B cell (primary cell): ENCODE measurements around the gene VPS11. TPM values are rescaled to one million over a fixed set of nuclear protein-coding genes. Genes with fewer than 3 reads are reported as not detected.
A peak's percentile ranks its signal among the peaks of the same experiment; 100 is the strongest.

Experiments
- ATAC-seq: fragments of 200-7000 bp; cut with Tn5 transposase; one replicate; pipeline ENCODE4 v1.10.0; 2021; ENCODE audit warnings: low read depth, mild to moderate bottlenecking, moderate number of reproducible peaks, moderate library complexity
- CTCF ChIA-PET: fragments of 350-600 bp; sonication (Branson Sonifier 250); formaldehyde crosslinking; loops from one replicate; lab custom pipeline; 2021; ENCODE audit warnings: antibody characterized with exemption, inconsistent platforms; lab: Charles Lee
- POLR2A ChIA-PET: fragments of 350-600 bp; sonication (Branson Sonifier 250); formaldehyde crosslinking; loops from one replicate; lab custom pipeline; 2021; ENCODE audit warnings: antibody characterized with exemption; lab: Charles Lee
- DNase-seq: peaks from one replicate; pipeline ENCODE4 v3.0.0; 2013
- H2AFZ ChIP-seq: 2 replicates; pipeline ENCODE4 v1.6.1; 2012; ENCODE audit warnings: mild to moderate bottlenecking, low read depth, low read length; ENCODE audit not compliant: insufficient read depth, poor library complexity, severe bottlenecking
- H3K27ac ChIP-seq, 2 donors: 1 replicate in 1 of 2; 2 replicates in 1 of 2; pipeline ENCODE4 v1.5.1; 2012 to 2013; ENCODE audit warnings: low read length in 2 of 2, mild to moderate bottlenecking in 2 of 2, moderate library complexity in 1 of 2
- H3K27me3 ChIP-seq, 4 experiments: fragments of 200-600 bp in 1 of 4; sonication (generic) in 1 of 4; replicated peaks in 1 of 4; 1 replicate in 2 of 4; 2 replicates in 2 of 4; pipeline versions ENCODE4 v1.6.1 to v1.7.0; 2013 to 2016; ENCODE audit warnings: low read length in 3 of 4, mild to moderate bottlenecking in 2 of 4, mixed read lengths in 1 of 4, moderate library complexity in 1 of 4; ENCODE audit not compliant: insufficient read depth in 4 of 4, control insufficient read depth in 3 of 4; ENCODE audit errors: control extremely low read depth in 1 of 4
- H3K36me3 ChIP-seq, 2 experiments: replicated peaks in 1 of 2; 1 replicate in 1 of 2; 2 replicates in 1 of 2; pipeline versions ENCODE4 v1.6.1 to v1.7.1; 2013; ENCODE audit warnings: low read length in 1 of 2; ENCODE audit not compliant: insufficient read depth in 2 of 2, control insufficient read depth in 1 of 2; ENCODE audit errors: control extremely low read depth in 1 of 2, extremely low read depth in 1 of 2
- H3K4me1 ChIP-seq, 2 donors: fragments of 200-600 bp in 1 of 2; sonication (generic) in 1 of 2; 1 replicate in 1 of 2; 2 replicates in 1 of 2; pipeline versions ENCODE4 v1.5.1 to v1.6.1; 2013 to 2017; ENCODE audit warnings: low read length in 2 of 2; ENCODE audit not compliant: control insufficient read depth in 2 of 2, insufficient read depth in 2 of 2
- H3K4me2 ChIP-seq: replicated peaks from 2 replicates; pipeline ENCODE3; 2012; ENCODE audit warnings: mild to moderate bottlenecking, low read depth, low read length; ENCODE audit not compliant: poor library complexity, severe bottlenecking
- H3K4me3 ChIP-seq, 5 experiments: fragments of 200-600 bp in 1 of 5; sonication (generic) in 1 of 5; 1 replicate in 3 of 5; 2 replicates in 2 of 5; pipeline versions ENCODE4 v1.5.1 to v1.7.0; 2011 to 2016; ENCODE audit warnings: low read length in 4 of 5, mild to moderate bottlenecking in 4 of 5, low read depth in 2 of 5, control low read depth in 1 of 5, moderate library complexity in 1 of 5; ENCODE audit not compliant: insufficient read depth in 1 of 5; ENCODE audit errors: control extremely low read depth in 1 of 5, extremely low read depth in 1 of 5
- H3K79me2 ChIP-seq: fragments of 200-600 bp; sonication (generic); one replicate; pipeline ENCODE4 v1.6.0; 2016; ENCODE audit warnings: low read length; ENCODE audit not compliant: control insufficient read depth, insufficient read depth
- H3K9ac ChIP-seq: fragments of 200-600 bp; sonication (generic); 2 replicates; pipeline ENCODE4 v1.6.1; 2017; ENCODE audit warnings: mild to moderate bottlenecking, low read length, moderate library complexity
- H3K9me3 ChIP-seq, 3 donors: one replicate each; pipeline versions ENCODE4 v1.6.1 to v1.7.1; 2013; ENCODE audit warnings: low read length in 2 of 3; ENCODE audit not compliant: control insufficient read depth in 2 of 3, insufficient read depth in 1 of 3; ENCODE audit errors: control extremely low read depth in 1 of 3
- H4K20me1 ChIP-seq: 2 replicates; pipeline ENCODE4 v1.6.0; 2012; ENCODE audit warnings: mild to moderate bottlenecking, low read length; ENCODE audit not compliant: insufficient read depth, control insufficient read depth, poor library complexity, severe bottlenecking
- H3K27ac Mint-ChIP-seq: one replicate; pipeline ENCODE4 v1.8.0; 2021; ENCODE audit warnings: mixed read lengths
- H3K27me3 Mint-ChIP-seq: one replicate; pipeline ENCODE4 v1.8.0; 2021; ENCODE audit warnings: mixed read lengths
- H3K4me1 Mint-ChIP-seq: one replicate; pipeline ENCODE4 v1.8.0; 2021; ENCODE audit warnings: mixed read lengths
- H3K4me3 Mint-ChIP-seq: one replicate; pipeline ENCODE4 v1.8.0; 2021; ENCODE audit warnings: mixed read lengths
- H3K9me3 Mint-ChIP-seq: one replicate; pipeline ENCODE4 v1.8.0; 2022; ENCODE audit warnings: mixed read lengths; ENCODE audit not compliant: insufficient read depth
- EZH2 ChIP-seq: IDR thresholded peaks from 2 replicates; pipeline ENCODE4 v1.6.1; 2012; ENCODE audit warnings: borderline replicate concordance, low read depth, mild to moderate bottlenecking, moderate library complexity, low read length; ENCODE audit not compliant: insufficient read depth, poor library complexity, severe bottlenecking
- WGBS: methylation state at CpG from one replicate; pipeline ENCODE4 v1.1.5; 2013; ENCODE audit warnings: missing lambda C conversion rate; ENCODE audit not compliant: insufficient coverage; 5-methylcytosine and 5-hydroxymethylcytosine counted together
- intact Hi-C: fragments of 100-400 bp; cut with micrococcal nuclease; formaldehyde crosslinking; loops from one replicate; pipeline ENCODE4 v1.10.0; 2022
- polyA plus RNA-seq: library from polyadenylated mRNA; depleted of rRNA; stranded (reverse); fragments of >200 nt; gene quantifications from 2 replicates; pipeline ENCODE4 v1.2.3, GENCODE V29; 2012
- total RNA-seq, 2 donors: library from RNA; stranded (reverse); fragments of 120-200 nt in 1 of 2; gene quantifications; 1 replicate in 1 of 2; 2 replicates in 1 of 2; pipeline versions ENCODE4 v1.2.3 to v1.2.4, GENCODE V29; 2013 to 2022
- TF ChIP-seq, protein P1 (sequence below): fragments of 200-600 bp; IDR thresholded peaks from one replicate; pipeline ENCODE4 v1.8.0; 2022; ENCODE audit warnings: antibody characterized with exemption, mild to moderate bottlenecking

The VPS11 gene
- total and polyA plus RNA-seq, 2 donors (not counting 1 experiment from before 2014, with no cell fraction given) = 35.7 to 64.7 TPM

DNA sequence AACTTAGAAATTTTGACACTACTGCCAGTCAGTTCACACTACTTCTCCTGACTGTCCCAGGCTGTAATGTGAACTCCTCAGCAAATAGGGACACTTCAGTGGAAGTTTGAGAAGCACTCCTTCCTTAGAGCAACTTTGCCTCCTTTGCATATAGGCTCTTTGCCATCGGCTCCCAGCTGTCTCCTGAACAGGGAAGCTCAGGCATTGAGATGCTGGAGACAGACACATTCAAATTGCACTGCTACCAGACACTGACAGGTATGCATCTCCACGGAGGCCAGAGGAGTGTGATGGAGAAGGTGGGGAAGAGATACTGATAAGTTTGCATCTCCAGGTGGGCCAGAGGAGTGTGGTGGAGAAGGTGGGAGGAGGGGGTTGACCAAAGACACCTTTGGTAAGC, 47.6 kb upstream of the VPS11 start:
- peak overlapping the region; percentile 91 for H3K9ac ChIP-seq
- Mint-ChIP-seq H3K27me3 (no peaks in the 10 kb centered on the region), H3K4me1 (peaks cover 46% of the 10 kb centered on the region), H3K4me3 (peak overlapping the region; percentile 100), H3K9me3 (no peaks in the 10 kb centered on the region), H3K27ac (peak overlapping the region; percentile 100)
- TF ChIP-seq, protein P1, sequence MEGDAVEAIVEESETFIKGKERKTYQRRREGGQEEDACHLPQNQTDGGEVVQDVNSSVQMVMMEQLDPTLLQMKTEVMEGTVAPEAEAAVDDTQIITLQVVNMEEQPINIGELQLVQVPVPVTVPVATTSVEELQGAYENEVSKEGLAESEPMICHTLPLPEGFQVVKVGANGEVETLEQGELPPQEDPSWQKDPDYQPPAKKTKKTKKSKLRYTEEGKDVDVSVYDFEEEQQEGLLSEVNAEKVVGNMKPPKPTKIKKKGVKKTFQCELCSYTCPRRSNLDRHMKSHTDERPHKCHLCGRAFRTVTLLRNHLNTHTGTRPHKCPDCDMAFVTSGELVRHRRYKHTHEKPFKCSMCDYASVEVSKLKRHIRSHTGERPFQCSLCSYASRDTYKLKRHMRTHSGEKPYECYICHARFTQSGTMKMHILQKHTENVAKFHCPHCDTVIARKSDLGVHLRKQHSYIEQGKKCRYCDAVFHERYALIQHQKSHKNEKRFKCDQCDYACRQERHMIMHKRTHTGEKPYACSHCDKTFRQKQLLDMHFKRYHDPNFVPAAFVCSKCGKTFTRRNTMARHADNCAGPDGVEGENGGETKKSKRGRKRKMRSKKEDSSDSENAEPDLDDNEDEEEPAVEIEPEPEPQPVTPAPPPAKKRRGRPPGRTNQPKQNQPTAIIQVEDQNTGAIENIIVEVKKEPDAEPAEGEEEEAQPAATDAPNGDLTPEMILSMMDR = no peak
- TF ChIP-seq EZH2 = no peak
- intact Hi-C loops = loop anchor here (5.0 kb wide), 2 partner anchors 187 to 228 kb away; partner anchors contain the start of genes CBL and DDX6
- ATAC-seq (no peak), DNase-seq (no peak)
- peaks cover 16% of the 10 kb centered on the region for H4K20me1 ChIP-seq
- H3K36me3 ChIP-seq = peaks cover 7 to 55% of the 10 kb centered on the region in 2 experiments
- H3K4me1 ChIP-seq = peaks cover 27 to 34% of the 10 kb centered on the region in 2 donors
- H3K9me3 ChIP-seq = no peaks in the 10 kb centered on the region
- no peak overlapping the region for H2AFZ ChIP-seq
- WGBS = 66% methylated on average over 2 of the region's 2 CpGs
- ChIA-PET CTCF (interaction anchor here (0.7 to 3.0 kb wide), 2 partner anchors 11 to 40 kb away, joined by 4 to 14 read pairs; partner anchors contain the start of gene SLC37A4), POLR2A (interaction anchor here (0.8 to 1.5 kb wide), 2 partner anchors 10 to 36 kb away, joined by 3 to 5 read pairs; partner anchors contain the start of gene SLC37A4)
- no peak overlapping the region for H3K4me3 ChIP-seq
- no peaks in the 10 kb centered on the region for H3K27me3 ChIP-seq
- H3K4me2 ChIP-seq = peak overlapping the region; percentile 77
- peak overlapping the region in 1 of 2 donors; percentile 92 for H3K27ac ChIP-seq
- H3K79me2 ChIP-seq = peaks cover 66% of the 10 kb centered on the region

DNA sequence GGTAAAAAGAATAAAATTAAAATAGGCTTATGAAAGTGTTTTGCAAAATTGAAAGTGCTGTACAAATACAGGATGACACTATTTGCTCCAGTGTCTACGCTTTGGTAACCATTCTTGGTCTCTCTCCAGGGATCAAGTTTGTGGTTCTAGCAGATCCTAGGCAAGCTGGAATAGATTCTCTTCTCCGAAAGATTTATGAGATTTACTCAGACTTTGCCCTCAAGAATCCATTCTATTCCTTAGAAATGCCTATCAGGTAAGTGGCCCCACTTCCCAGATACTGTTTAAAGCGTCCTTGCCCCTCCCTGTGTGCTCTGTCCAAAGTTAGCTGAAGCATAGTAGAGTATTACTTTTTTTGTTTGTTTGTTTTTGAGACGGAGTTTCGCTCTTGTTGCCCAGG, 46.0 kb upstream of the VPS11 start:
- no peak overlapping the region for H3K9ac ChIP-seq
- ChIA-PET CTCF (no interaction called here), POLR2A (no interaction called here)
- ATAC-seq (no peak), DNase-seq (no peak)
- H3K27ac ChIP-seq = no peak overlapping the region
- WGBS = 92% methylated on average over 3 of the region's 5 CpGs
- H3K27ac Mint-ChIP-seq = no peak overlapping the region
- H3K79me2 ChIP-seq = peaks cover 60% of the 10 kb centered on the region
- H3K9me3 ChIP-seq = no peaks in the 10 kb centered on the region
- TF ChIP-seq EZH2 = no peak
- TF ChIP-seq, protein P1 = no peak
- H3K4me3 ChIP-seq = no peak overlapping the region
- no peaks in the 10 kb centered on the region for H3K27me3 Mint-ChIP-seq
- H3K27me3 ChIP-seq = no peaks in the 10 kb centered on the region
- intact Hi-C loops = no loop called here
- H3K4me1 ChIP-seq = peaks cover 21 to 24% of the 10 kb centered on the region in 2 donors
- no peak overlapping the region for H3K4me2 ChIP-seq
- H3K9me3 Mint-ChIP-seq = no peaks in the 10 kb centered on the region
- H3K4me3 Mint-ChIP-seq = no peak overlapping the region
- H3K4me1 Mint-ChIP-seq = peaks cover 34% of the 10 kb centered on the region
- peaks cover 7 to 44% of the 10 kb centered on the region in 2 experiments for H3K36me3 ChIP-seq
- H2AFZ ChIP-seq = no peak overlapping the region
- peaks cover 10% of the 10 kb centered on the region for H4K20me1 ChIP-seq
